Calu3 (cell line): ENCODE results near the gene ZNF407. TPM values are rescaled to one million over a fixed set of nuclear protein-coding genes. Genes with fewer than 3 reads are reported as not detected.

Source experiments
- BruUV-seq: library from RNA; stranded (reverse); fragments of 400-500 nt; replicated peaks from 2 replicates; lab custom pipeline; 2021; lab: Mats Ljungman, UMichigan
- CTCF ChIA-PET: fragments of 300-600 bp; sonication (Branson Sonifier 250); formaldehyde crosslinking; loops from one replicate; lab custom pipeline; 2022; ENCODE audit warnings: antibody characterized with exemption; lab: Charles Lee
- DNase-seq: peaks from one replicate; pipeline ENCODE4 v3.0.0; 2022
- H3K27ac Mint-ChIP-seq: one replicate; pipeline ENCODE4 v1.8.0; 2022; ENCODE audit warnings: mixed read lengths; ENCODE audit not compliant: unreplicated experiment
- H3K27me3 Mint-ChIP-seq: one replicate; pipeline ENCODE4 v1.8.0; 2022; ENCODE audit warnings: mixed read lengths; ENCODE audit not compliant: unreplicated experiment
- H3K36me3 Mint-ChIP-seq: one replicate; pipeline ENCODE4 v1.8.0; 2022; ENCODE audit warnings: mild to moderate bottlenecking, moderate library complexity, mixed read lengths; ENCODE audit not compliant: insufficient read depth, unreplicated experiment
- H3K4me1 Mint-ChIP-seq: one replicate; pipeline ENCODE4 v1.8.0; 2022; ENCODE audit warnings: mild to moderate bottlenecking, low read depth, mixed read lengths; ENCODE audit not compliant: unreplicated experiment
- H3K4me3 Mint-ChIP-seq: one replicate; pipeline ENCODE4 v1.8.0; 2022; ENCODE audit warnings: mild to moderate bottlenecking, low read depth, moderate library complexity, mixed read lengths; ENCODE audit not compliant: unreplicated experiment
- H3K9me3 Mint-ChIP-seq: one replicate; pipeline ENCODE4 v1.8.0; 2022; ENCODE audit warnings: low read depth, mixed read lengths; ENCODE audit not compliant: unreplicated experiment
- intact Hi-C: fragments of 100-400 bp; cut with micrococcal nuclease; formaldehyde crosslinking; loops from one replicate; pipeline ENCODE4 v1.10.0; 2022; ENCODE audit not compliant: unreplicated experiment
- total RNA-seq: library from RNA; stranded (reverse); gene quantifications from 2 replicates; pipeline ENCODE4 v1.2.3, GENCODE V29; 2022
- TF ChIP-seq, protein P1 (sequence below): fragments of 200-600 bp; IDR thresholded peaks from one replicate; pipeline ENCODE4 v1.8.0; 2022; ENCODE audit warnings: antibody characterized with exemption; ENCODE audit not compliant: unreplicated experiment

The ZNF407 gene
- total RNA-seq, 1 experiment from 2014 or later, result 17.4 TPM

- DNase-seq, result no peak
- no peaks in the 10 kb centered on the region for H3K27me3 Mint-ChIP-seq
- no peaks in the 10 kb centered on the region for H3K36me3 Mint-ChIP-seq
- BruUV-seq, result no TSS peak
- no peak overlapping the region for H3K27ac Mint-ChIP-seq
- CTCF ChIA-PET, result no interaction called here
- TF ChIP-seq, protein P1, sequence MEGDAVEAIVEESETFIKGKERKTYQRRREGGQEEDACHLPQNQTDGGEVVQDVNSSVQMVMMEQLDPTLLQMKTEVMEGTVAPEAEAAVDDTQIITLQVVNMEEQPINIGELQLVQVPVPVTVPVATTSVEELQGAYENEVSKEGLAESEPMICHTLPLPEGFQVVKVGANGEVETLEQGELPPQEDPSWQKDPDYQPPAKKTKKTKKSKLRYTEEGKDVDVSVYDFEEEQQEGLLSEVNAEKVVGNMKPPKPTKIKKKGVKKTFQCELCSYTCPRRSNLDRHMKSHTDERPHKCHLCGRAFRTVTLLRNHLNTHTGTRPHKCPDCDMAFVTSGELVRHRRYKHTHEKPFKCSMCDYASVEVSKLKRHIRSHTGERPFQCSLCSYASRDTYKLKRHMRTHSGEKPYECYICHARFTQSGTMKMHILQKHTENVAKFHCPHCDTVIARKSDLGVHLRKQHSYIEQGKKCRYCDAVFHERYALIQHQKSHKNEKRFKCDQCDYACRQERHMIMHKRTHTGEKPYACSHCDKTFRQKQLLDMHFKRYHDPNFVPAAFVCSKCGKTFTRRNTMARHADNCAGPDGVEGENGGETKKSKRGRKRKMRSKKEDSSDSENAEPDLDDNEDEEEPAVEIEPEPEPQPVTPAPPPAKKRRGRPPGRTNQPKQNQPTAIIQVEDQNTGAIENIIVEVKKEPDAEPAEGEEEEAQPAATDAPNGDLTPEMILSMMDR, result no peak
- H3K4me3 Mint-ChIP-seq, result no peak overlapping the region
- intact Hi-C loops, result no loop called here
- peaks cover 9% of the 10 kb centered on the region for H3K4me1 Mint-ChIP-seq
- no peaks in the 10 kb centered on the region for H3K9me3 Mint-ChIP-seq
Measured at GRCh38 chr18:74698881-74699280, 101.2 kb downstream of the ZNF407 start.

- H3K4me3 Mint-ChIP-seq, result no peak overlapping the region
- intact Hi-C loops, result no loop called here
- CTCF ChIA-PET, result no interaction called here
- DNase-seq, result no peak
- no peak overlapping the region for H3K27ac Mint-ChIP-seq
- H3K36me3 Mint-ChIP-seq, result no peaks in the 10 kb centered on the region
- TF ChIP-seq, protein P1, result no peak
- no peaks in the 10 kb centered on the region for H3K27me3 Mint-ChIP-seq
- BruUV-seq, result no TSS peak
- H3K4me1 Mint-ChIP-seq, result peaks cover 9% of the 10 kb centered on the region
- no peaks in the 10 kb centered on the region for H3K9me3 Mint-ChIP-seq
Measured at GRCh38 chr18:74699455-74699854, 101.8 kb downstream of the ZNF407 start.

DNA sequence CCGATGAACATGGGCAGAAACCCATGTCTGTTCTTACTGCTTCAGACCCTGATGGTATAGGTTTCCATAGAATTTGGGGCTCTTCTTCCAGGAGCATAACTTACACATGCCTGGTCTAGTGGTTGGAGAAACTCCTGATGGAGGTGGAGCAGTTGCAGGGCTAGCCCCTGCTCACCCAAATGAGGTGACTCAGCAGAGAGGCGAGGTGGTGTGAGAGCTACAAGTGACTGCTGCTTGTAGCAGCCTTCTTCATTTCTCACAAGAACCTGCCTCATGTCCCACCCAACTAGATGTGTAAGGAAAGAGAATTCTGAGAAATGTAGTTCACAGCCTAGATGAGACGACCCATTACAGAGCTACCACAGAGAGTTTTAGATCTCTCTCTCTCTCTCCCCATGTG, 105.3 kb downstream of the ZNF407 start:
- H3K27me3 Mint-ChIP-seq, result no peaks in the 10 kb centered on the region
- no peak overlapping the region for H3K27ac Mint-ChIP-seq
- peaks cover 5% of the 10 kb centered on the region for H3K36me3 Mint-ChIP-seq
- CTCF ChIA-PET, result no interaction called here
- intact Hi-C loops, result no loop called here
- peaks cover 17% of the 10 kb centered on the region for H3K4me1 Mint-ChIP-seq
- BruUV-seq, result no TSS peak
- no peaks in the 10 kb centered on the region for H3K9me3 Mint-ChIP-seq
- no peak for DNase-seq
- TF ChIP-seq, protein P1, result no peak
- H3K4me3 Mint-ChIP-seq, result no peak overlapping the region

DNA sequence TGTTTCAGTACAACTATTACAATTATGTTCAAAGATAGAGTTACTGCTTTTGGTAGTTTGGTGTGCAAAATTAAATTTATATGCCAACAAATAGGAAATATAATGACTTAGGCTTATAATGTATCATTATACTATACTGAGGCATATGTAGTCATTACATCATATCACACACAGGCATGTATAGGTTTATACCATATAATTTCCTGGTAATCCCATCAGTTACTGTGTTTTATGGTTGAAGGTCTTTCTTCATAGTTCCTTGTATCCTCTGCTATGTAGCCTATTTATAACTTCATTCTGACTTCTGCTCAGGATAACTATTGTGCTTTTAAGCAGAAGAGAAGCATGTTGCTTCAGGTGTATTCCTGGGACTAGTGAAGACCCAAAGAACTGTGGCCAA, 110.5 kb downstream of the ZNF407 start:
- no TSS peak for BruUV-seq
- CTCF ChIA-PET, result no interaction called here
- H3K27me3 Mint-ChIP-seq, result no peaks in the 10 kb centered on the region
- H3K4me3 Mint-ChIP-seq, result no peak overlapping the region
- H3K36me3 Mint-ChIP-seq, result peaks cover 5% of the 10 kb centered on the region
- H3K27ac Mint-ChIP-seq, result no peak overlapping the region
- no peak for DNase-seq
- intact Hi-C loops, result no loop called here
- no peaks in the 10 kb centered on the region for H3K9me3 Mint-ChIP-seq
- H3K4me1 Mint-ChIP-seq, result peaks cover 8% of the 10 kb centered on the region
- TF ChIP-seq, protein P1, result no peak
